Heart right ventricle (tissue), 16 donors: ENCODE measurements around the gene CLTA. TPM values are rescaled to one million over a fixed set of nuclear protein-coding genes. Genes with fewer than 3 reads are reported as not detected.

Experiments
- ATAC-seq, 8 donors: fragments of 200-7000 bp; cut with Tn5 transposase; one replicate each; pipeline ENCODE4 v1.9.1; 2020; ENCODE audit warnings: mild to moderate bottlenecking in 8 of 8, moderate library complexity in 8 of 8, moderate number of reproducible peaks in 1 of 8
- DNase-seq, 2 donors: peaks; one replicate each; pipeline ENCODE4 v3.0.0-alpha.2; 2020
- H3K27ac ChIP-seq, 10 donors: fragments of 200-600 bp; sonication (generic) in 2 of 10; one replicate each; pipeline versions ENCODE4 v1.5.0 to v1.8.0; 2020 to 2022; ENCODE audit warnings: mild to moderate bottlenecking in 3 of 10
- H3K27me3 ChIP-seq, 7 donors: fragments of 200-600 bp; one replicate each; pipeline ENCODE4 v1.8.0; 2021 to 2022; ENCODE audit warnings: mild to moderate bottlenecking in 2 of 7
- H3K36me3 ChIP-seq, 9 donors: fragments of 200-600 bp; sonication (generic) in 1 of 9; one replicate each; pipeline versions ENCODE4 v1.5.0 to v1.8.0; 2020 to 2022; ENCODE audit warnings: mild to moderate bottlenecking in 2 of 9
- H3K4me1 ChIP-seq, 9 donors: fragments of 200-600 bp; sonication (generic) in 1 of 9; one replicate each; pipeline versions ENCODE4 v1.5.0 to v1.8.0; 2020 to 2022; ENCODE audit warnings: mild to moderate bottlenecking in 4 of 9
- H3K4me3 ChIP-seq, 10 donors: fragments of 200-600 bp; sonication (generic) in 2 of 10; one replicate each; pipeline versions ENCODE4 v1.5.0 to v1.8.0; 2020 to 2022; ENCODE audit warnings: mild to moderate bottlenecking in 7 of 10, moderate library complexity in 2 of 10
- H3K9me3 ChIP-seq, 11 donors: fragments of 200-600 bp in 10 of 11; sonication (generic) in 2 of 11; one replicate each; pipeline versions ENCODE4 v1.5.0 to v1.8.0; 2013 to 2022; ENCODE audit warnings: mild to moderate bottlenecking in 2 of 11, control low read depth in 1 of 11, moderate library complexity in 1 of 11
- WGBS, 2 donors: extraction: QIAGEN DNeasy Blood & Tissue Kit; methylation state at CpG; one replicate each; pipeline ENCODE4 v1.1.7; 2013; ENCODE audit warnings: inconsistent platforms in 1 of 2; 5-methylcytosine and 5-hydroxymethylcytosine counted together
- intact Hi-C, 10 donors: fragments of 100-400 bp; cut with DNase I; formaldehyde crosslinking; loops; one replicate each; pipeline versions ENCODE4 v1.11.1 to v1.14.2; 2022
- polyA plus RNA-seq, 2 donors: library from polyadenylated mRNA; stranded (reverse); fragments of 200-250 nt; gene quantifications; one replicate each; pipeline ENCODE4 v1.2.3, GENCODE V29; 2013
- total RNA-seq, 10 donors: library from RNA; stranded (reverse); fragmentation: NEBNext Ultra II Directional in 3 of 10; extraction: Animal tissue kit (Norgen Biotek cat#: 25700) in 3 of 10; gene quantifications; one replicate each; pipeline versions ENCODE4 v1.2.1 to v1.2.4, GENCODE V29; 2021 to 2023
- TF ChIP-seq, protein P1 (sequence below), 9 donors: fragments of 200-600 bp; sonication (generic) in 2 of 9; IDR thresholded peaks; one replicate each; pipeline versions ENCODE4 v1.5.0 to v1.8.0; 2021 to 2022; ENCODE audit warnings: antibody characterized with exemption in 9 of 9, mild to moderate bottlenecking in 5 of 9, moderate library complexity in 1 of 9
- donor health status: Arrhythmogenic right ventricular cardiomyopathy.
- donor health status: ischemic (EF 13 %, LVEDD 7.1; RV severe dilation, severe dysfunction).
- donor health status: healthy with polysubstance abuse.
- donor health status: DM: no; HTN: yes; CAD: no.
- donor health status: DM: no; HTN: no; CAD: no.
- donor health status: ischemic (EF 25% LVEDD 6.9; RV normal size, moderate dysfunction).
- donor health status: ischemic (EF 25% LVEDD 5.7; RV mildly dilated, moderate dysfunction).
- donor health status: healthy.
- donor health status: DM: yes; HTN: yes; CAD: no.
- donor health status: Ischemic cardiomyopathy.
- donor health status: ischemic (EF 35%, LVEDD 5.7; RV mildly dilated, moderate dysfunction).
- donor health status: nonischemic (EF 11% LVEDD 7.7; RV severe dilation, severe dysfunction).
- donor health status: DM: yes; HTN: yes; CAD: no.
- donor health status: PGD.
- donor health status: ischemic (EF 29% LVEDD 5.4; RV normal size, mild dysfunction).
- donor health status: nonischemic (EF 23%, LVEDD 6.1; RV moderate dilation, normal function).

The CLTA gene
- total and polyA plus RNA-seq, 12 donors, result 34.3 to 138 (median 48.8) TPM

- ATAC-seq, result no peak
- Histone ChIP-seq H3K36me3 (peaks cover 0 to 51% (median 12%) of the 10 kb centered on the region in 9 donors), H3K27ac (no peak overlapping the region), H3K9me3 (no peaks in the 10 kb centered on the region), H3K27me3 (no peaks in the 10 kb centered on the region), H3K4me1 (peaks cover 0 to 21% (median 7%) of the 10 kb centered on the region in 9 donors), H3K4me3 (no peak overlapping the region)
- intact Hi-C loops, result loop anchor here in 3 of 10 donors (5.0 to 10.0 kb wide), 3 partner anchors 45 to 77 kb away; no protein-coding TSS in a partner anchor
- TF ChIP-seq, protein P1, sequence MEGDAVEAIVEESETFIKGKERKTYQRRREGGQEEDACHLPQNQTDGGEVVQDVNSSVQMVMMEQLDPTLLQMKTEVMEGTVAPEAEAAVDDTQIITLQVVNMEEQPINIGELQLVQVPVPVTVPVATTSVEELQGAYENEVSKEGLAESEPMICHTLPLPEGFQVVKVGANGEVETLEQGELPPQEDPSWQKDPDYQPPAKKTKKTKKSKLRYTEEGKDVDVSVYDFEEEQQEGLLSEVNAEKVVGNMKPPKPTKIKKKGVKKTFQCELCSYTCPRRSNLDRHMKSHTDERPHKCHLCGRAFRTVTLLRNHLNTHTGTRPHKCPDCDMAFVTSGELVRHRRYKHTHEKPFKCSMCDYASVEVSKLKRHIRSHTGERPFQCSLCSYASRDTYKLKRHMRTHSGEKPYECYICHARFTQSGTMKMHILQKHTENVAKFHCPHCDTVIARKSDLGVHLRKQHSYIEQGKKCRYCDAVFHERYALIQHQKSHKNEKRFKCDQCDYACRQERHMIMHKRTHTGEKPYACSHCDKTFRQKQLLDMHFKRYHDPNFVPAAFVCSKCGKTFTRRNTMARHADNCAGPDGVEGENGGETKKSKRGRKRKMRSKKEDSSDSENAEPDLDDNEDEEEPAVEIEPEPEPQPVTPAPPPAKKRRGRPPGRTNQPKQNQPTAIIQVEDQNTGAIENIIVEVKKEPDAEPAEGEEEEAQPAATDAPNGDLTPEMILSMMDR (IDR thresholded peaks at IDR 0.05), result no peak
- 78 to 87% methylated on average over 1 of the region's 1 CpG for WGBS, 2 donors
- no peak for DNase-seq
Observed at GRCh38 chr9:36250079-36250478, 59.4 kb downstream of the CLTA start.

GRCh38 chr9:36251428-36251827 lies 60.7 kb downstream of the CLTA start:
- intact Hi-C loops, result loop anchor here in 3 of 10 donors (5.0 to 10.0 kb wide), 3 partner anchors 47 to 76 kb away; no protein-coding TSS in a partner anchor
- ATAC-seq, result no peak

DNA sequence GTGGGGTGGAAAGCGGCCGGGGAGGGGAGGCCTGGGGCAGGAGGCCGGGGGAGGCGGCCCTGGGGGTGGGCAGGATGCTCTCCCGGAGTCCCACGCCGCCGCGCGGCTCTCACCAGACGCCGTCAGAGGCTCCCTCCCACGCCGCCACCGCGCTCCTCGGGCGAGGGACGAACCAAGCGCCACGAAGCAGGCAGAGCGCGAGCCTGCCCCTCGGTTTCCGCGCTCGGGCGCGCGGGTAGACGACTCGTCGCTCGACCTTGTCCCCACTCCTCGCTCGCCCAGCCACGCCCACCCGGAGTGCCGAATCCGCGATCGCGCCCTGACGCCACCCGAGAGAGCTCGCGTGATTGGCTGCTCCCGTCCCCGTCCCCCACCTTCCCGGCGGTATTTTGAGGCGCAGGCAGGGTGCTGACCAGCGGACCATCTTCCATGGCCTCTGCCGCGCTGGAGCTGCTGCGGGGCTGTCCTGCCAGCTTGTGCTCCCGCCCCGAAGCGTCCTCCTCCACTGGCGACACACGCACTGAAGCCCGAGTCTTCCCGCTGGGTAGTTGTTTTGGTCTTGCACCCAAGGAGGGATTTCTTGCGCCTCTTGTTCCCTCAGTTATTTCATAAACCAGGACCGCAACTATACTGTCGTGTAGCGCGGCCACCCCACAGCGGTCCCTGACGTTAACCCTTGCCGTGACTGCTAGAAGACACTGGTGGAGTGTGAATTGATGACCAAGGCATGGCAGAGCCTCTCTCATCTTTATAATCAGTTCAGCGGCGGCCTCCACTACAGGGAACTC lies 67.7 kb downstream of the CLTA start, which contains the start of gene GNE:
GNE (minus strand) TSS at position 241 of the 788 bp plus-strand sequence. CDS start 9,093 bp downstream, outside the sequence.
- ATAC-seq, result peak; percentile 98 to 99 (median 99)
- 2% methylated on average over 55 to 72 of the region's 73 CpGs for WGBS, 2 donors
- intact Hi-C loops, result loop anchor here in 6 of 10 donors (2.0 to 10.0 kb wide), 5 partner anchors 54 to 69 kb away; partner anchors contain the start of gene CLTA (in 2 of the 6)

More at GRCh38 chr9:36251428-36251827, 60.7 kb downstream of the CLTA start:
- WGBS, 2 donors, result 67 to 98% methylated on average over 1 of the region's 1 CpG
- TF ChIP-seq, protein P1 (IDR thresholded peaks at IDR 0.05), result no peak
- Histone ChIP-seq H3K27ac (no peak overlapping the region), H3K4me3 (no peak overlapping the region), H3K36me3 (peaks cover 0 to 37% (median 0%) of the 10 kb centered on the region in 9 donors), H3K4me1 (peaks cover 0 to 21% (median 8%) of the 10 kb centered on the region in 9 donors), H3K27me3 (no peaks in the 10 kb centered on the region), H3K9me3 (no peaks in the 10 kb centered on the region)
- no peak for DNase-seq

More for the DNA sequence above, 67.7 kb downstream of the CLTA start, which contains the start of gene GNE:
- Histone ChIP-seq H3K9me3 (no peaks in the 10 kb centered on the region), H3K4me3 (peak within 1 kb of the TSS; percentile 66 to 99 (median 90)), H3K27ac (peak within 1 kb of the TSS; percentile 87 to 99 (median 98)), H3K27me3 (no peaks in the 10 kb centered on the region), H3K4me1 (peaks cover 0 to 18% (median 11%) of the 10 kb centered on the region in 9 donors), H3K36me3 (peaks cover 0 to 4% (median 0%) of the 10 kb centered on the region in 9 donors)
- TF ChIP-seq, protein P1 (IDR thresholded peaks at IDR 0.05), result peak in 1 of 9 donors; percentile 5
- DNase-seq, result peak; percentile 99
